Skeletal muscle tissue (tissue), 4 donors: ENCODE results near the gene SIGLEC12. TPM values are rescaled to one million over a fixed set of nuclear protein-coding genes. Genes with fewer than 3 reads are reported as not detected.
"Not testable (repeated sequence)": the region's sequence is repeated elsewhere in the genome, so short reads cannot be mapped to it uniquely, and the experiment has no call there.

ENCODE experiments used
- H3K27ac ChIP-seq: one replicate; pipeline ENCODE4 v1.7.0; 2013; ENCODE audit warnings: mild to moderate bottlenecking, low read depth, low read length, inconsistent platforms
- H3K27me3 ChIP-seq, 3 donors: one replicate each; pipeline ENCODE4 v1.7.0; 2013; ENCODE audit warnings: low read length in 3 of 3; ENCODE audit not compliant: control insufficient read depth in 3 of 3, insufficient read depth in 3 of 3
- H3K36me3 ChIP-seq, 3 donors: one replicate each; pipeline ENCODE4 v1.7.0; 2013; ENCODE audit warnings: low read length in 3 of 3; ENCODE audit not compliant: control insufficient read depth in 3 of 3, insufficient read depth in 3 of 3
- H3K4me1 ChIP-seq, 3 donors: one replicate each; pipeline ENCODE4 v1.7.0; 2013; ENCODE audit warnings: low read length in 3 of 3, mild to moderate bottlenecking in 3 of 3; ENCODE audit not compliant: control insufficient read depth in 3 of 3, insufficient read depth in 3 of 3
- H3K4me3 ChIP-seq, 3 donors: one replicate each; pipeline ENCODE4 v1.7.0; 2013; ENCODE audit warnings: low read length in 3 of 3
- H3K9ac ChIP-seq, 3 donors: one replicate each; pipeline ENCODE4 v1.7.0; 2013; ENCODE audit warnings: low read length in 3 of 3, mild to moderate bottlenecking in 3 of 3, moderate library complexity in 2 of 3, low read depth in 1 of 3
- H3K9me3 ChIP-seq, 3 donors: one replicate each; pipeline ENCODE4 v1.7.0; 2013; ENCODE audit warnings: low read length in 3 of 3; ENCODE audit not compliant: control insufficient read depth in 3 of 3
- total RNA-seq: library from RNA; depleted of rRNA; stranded (reverse); fragments of >200 nt; gene quantifications from one replicate; pipeline ENCODE4 v1.2.3, GENCODE V29; 2014
- donor health status: Osteomylitis.

The SIGLEC12 gene
- total RNA-seq, 1 donor from 2014 or later = not detected

DNA sequence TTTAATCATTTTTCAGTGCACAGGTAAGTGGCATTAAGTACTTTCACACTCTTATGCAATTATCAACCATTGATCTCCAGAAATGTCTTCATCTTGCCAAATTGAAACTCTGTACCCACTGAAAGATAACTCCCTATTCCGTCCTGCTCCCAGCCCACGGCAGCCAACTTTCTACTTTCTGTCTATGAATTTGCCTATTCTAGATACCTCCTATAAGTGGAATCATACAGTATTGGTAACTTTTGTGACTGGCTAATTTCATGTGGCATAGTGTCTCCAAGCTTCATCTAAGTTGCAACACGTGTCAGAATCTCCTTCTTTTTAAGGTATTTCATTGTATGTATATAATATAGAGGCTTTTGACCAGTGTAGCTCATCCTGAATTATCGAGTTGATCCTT, 29.0 kb downstream of the SIGLEC12 start:
- no peak overlapping the region for H3K9ac ChIP-seq
- H3K9me3 ChIP-seq = peaks cover 0 to 3% (median 0%) of the 10 kb centered on the region in 3 donors
- H3K27me3 ChIP-seq = peaks cover 6 to 12% (median 11%) of the 10 kb centered on the region in 3 donors
- no peaks in the 10 kb centered on the region for H3K36me3 ChIP-seq
- no peaks in the 10 kb centered on the region for H3K4me1 ChIP-seq
- no peak overlapping the region for H3K27ac ChIP-seq
- H3K4me3 ChIP-seq = no peak overlapping the region

DNA sequence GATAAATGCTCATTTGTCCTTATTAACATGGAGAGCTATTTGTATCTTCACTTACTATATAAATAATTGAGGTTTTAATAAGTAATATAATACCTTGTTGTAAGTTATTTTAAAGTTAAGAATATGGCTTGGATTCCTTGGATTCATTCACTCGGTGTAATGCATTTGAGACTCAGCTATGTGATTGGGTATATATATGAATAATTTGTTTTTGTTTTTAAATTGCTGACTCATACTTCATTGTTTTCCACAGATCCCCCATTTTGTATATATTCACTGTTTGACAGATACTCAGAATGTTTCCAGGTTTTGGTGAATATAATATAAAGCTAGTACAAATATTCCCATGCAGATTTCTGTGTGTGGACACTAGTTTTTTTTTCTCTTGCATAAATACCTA, 30.1 kb downstream of the SIGLEC12 start:
- Histone ChIP-seq H3K36me3 (no peaks in the 10 kb centered on the region), H3K4me3 (no peak overlapping the region), H3K27me3 (peaks cover 6 to 12% (median 11%) of the 10 kb centered on the region in 3 donors)

GRCh38 chr19:51470966-51471365, 30.6 kb downstream of the SIGLEC12 start:
- H3K9ac ChIP-seq = no peak overlapping the region
- H3K9me3 ChIP-seq = no peaks in the 10 kb centered on the region
- no peak overlapping the region for H3K4me3 ChIP-seq
- H3K27me3 ChIP-seq = peaks cover 6 to 12% (median 11%) of the 10 kb centered on the region in 3 donors
- no peak overlapping the region for H3K27ac ChIP-seq
- no peaks in the 10 kb centered on the region for H3K36me3 ChIP-seq
- H3K4me1 ChIP-seq = no peaks in the 10 kb centered on the region

More for the DNA sequence above, 30.1 kb downstream of the SIGLEC12 start:
- H3K4me1 ChIP-seq = no peaks in the 10 kb centered on the region
- no peak overlapping the region for H3K9ac ChIP-seq
- no peak overlapping the region for H3K27ac ChIP-seq
- H3K9me3 ChIP-seq = peaks cover 0 to 3% (median 0%) of the 10 kb centered on the region in 3 donors

GRCh38 chr19:51469629-51470028, 32.0 kb downstream of the SIGLEC12 start:
- Histone ChIP-seq H3K9me3 (no peaks in the 10 kb centered on the region), H3K27me3 (peaks cover 6 to 12% (median 11%) of the 10 kb centered on the region in 3 donors), H3K36me3 (no peaks in the 10 kb centered on the region), H3K4me1 (no peaks in the 10 kb centered on the region), H3K4me3 (no peak overlapping the region), H3K27ac (no peak overlapping the region), H3K9ac (no peak overlapping the region)

DNA sequence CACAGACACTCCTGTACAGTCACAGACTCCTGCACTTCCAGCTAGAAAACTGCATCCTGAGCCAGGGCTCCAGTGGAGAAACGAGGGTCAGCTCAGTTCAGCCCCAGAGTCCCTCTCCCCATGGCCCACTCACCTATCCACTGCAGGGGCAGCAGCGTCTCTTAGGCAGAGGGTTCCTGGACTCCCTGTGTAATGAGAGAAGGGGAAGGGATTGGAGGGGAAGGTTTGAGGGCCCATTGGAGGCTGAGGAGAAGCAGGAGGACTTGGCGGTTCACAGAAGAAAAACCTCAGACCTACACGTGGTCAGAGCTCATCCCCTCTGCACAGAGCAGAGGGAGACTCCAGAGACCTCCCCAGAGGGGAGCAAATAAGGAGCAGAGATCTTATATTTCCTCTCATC, 32.4 kb downstream of the SIGLEC12 start:
- Histone ChIP-seq H3K4me3 (no peak overlapping the region), H3K27me3 (peaks cover 6 to 9% (median 7%) of the 10 kb centered on the region in 3 donors), H3K9ac (no peak overlapping the region), H3K36me3 (no peaks in the 10 kb centered on the region), H3K27ac (no peak overlapping the region), H3K4me1 (no peaks in the 10 kb centered on the region), H3K9me3 (no peaks in the 10 kb centered on the region)

- Histone ChIP-seq H3K9ac (no peak overlapping the region), H3K36me3 (no peaks in the 10 kb centered on the region), H3K4me3 (no peak overlapping the region), H3K9me3 (no peaks in the 10 kb centered on the region), H3K27me3 (peaks cover 2 to 5% (median 5%) of the 10 kb centered on the region in 3 donors), H3K4me1 (no peaks in the 10 kb centered on the region), H3K27ac (no peak overlapping the region)
Measured at GRCh38 chr19:51468545-51468920, 33.1 kb downstream of the SIGLEC12 start.

DNA sequence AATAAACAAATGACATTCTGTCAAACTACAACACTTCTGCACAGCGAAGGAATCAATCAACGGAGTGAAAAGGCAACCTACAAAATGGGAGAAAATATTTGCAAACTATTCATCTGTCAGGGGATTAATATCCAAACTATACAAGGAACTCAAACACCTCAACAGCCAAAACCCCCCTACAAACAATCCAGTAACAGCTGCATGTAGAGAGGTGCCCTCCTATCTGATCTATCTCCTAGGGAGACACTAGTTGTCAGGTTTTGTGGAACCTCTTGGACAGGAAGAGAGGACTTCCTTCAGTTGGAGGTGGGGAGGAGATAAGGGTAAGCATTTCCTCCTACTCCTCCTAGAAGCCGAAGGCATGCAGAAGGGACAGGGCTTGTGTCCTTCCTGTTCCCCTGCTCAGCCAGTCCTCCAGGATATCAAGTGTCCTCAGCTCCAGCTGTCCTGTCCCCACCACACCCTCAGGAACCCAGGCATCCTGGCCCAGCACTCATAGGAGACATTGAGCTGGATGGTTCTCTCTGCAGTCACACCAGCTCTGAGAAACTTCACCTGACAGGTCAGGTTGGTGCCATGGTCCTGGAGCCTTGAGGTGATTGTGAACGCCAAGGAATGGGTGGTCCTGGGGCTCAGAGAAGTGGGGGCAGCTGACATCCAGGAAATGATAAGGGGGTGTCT, 33.6 kb downstream of the SIGLEC12 start:
- Histone ChIP-seq H3K9me3 (no peaks in the 10 kb centered on the region), H3K27ac (no peak overlapping the region), H3K4me3 (no peak overlapping the region), H3K36me3 (no peaks in the 10 kb centered on the region), H3K4me1 (no peaks in the 10 kb centered on the region), H3K9ac (no peak overlapping the region), H3K27me3 (peaks cover 0 to 6% (median 0%) of the 10 kb centered on the region in 3 donors)

DNA sequence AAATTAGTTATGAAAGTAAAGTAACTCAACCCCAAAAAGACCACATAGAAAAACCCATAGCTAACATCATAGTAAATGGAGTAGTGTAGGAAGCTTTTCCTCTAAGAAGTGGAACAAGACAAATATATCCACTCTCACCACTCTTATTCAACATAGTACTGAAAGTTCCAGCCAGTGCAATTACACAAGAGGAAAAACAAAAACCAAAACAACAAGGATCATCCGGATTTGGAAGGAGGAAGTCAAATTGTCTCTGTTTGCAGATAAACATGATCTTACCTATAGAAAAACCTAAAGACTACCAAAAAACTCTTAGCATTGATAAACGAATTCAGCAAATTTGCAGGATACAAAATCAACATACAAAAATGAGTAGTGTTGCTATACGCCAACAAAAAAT, 34.9 kb downstream of the SIGLEC12 start:
- H3K36me3 ChIP-seq = no peaks in the 10 kb centered on the region
- H3K27me3 ChIP-seq = peaks cover 11 to 19% (median 12%) of the 10 kb centered on the region in 3 donors
- peaks cover 0 to 4% (median 0%) of the 10 kb centered on the region in 3 donors for H3K4me1 ChIP-seq
- no peak overlapping the region for H3K4me3 ChIP-seq
- no peak overlapping the region for H3K27ac ChIP-seq
- no peak overlapping the region for H3K9ac ChIP-seq
- no peaks in the 10 kb centered on the region for H3K9me3 ChIP-seq

DNA sequence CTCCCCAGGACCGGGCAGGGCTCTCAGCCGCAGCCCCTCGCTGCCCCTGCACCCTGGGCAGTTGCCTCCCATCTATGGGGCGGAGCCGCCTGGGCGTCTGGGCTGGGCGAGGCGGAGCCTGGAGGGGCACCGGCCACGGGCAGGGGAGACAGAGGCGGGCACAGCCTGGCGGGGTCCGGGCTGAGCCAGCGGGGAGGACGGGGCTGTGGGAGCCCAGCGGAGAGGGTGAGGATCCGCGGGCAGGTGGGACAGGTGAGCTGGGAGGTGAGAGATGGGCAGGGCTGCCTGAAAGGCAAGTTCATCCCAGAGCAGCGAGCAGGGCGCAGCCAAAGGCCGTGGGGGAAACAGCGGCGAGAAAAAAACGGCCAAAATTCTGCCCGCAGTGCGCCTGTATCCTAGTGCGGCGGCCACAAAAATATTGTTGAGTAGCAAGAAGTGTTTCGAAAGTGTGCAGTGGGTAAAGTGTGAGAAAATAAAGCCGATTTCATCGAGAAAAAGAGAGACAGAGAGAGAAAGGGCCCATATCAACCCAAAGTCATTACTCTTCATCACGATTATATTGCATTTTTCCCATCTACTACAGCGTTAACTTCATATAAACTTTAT, 37.5 kb downstream of the SIGLEC12 start:
- H3K27me3 ChIP-seq = peaks cover 14 to 23% (median 16%) of the 10 kb centered on the region in 3 donors
- H3K9me3 ChIP-seq, H3K36me3 ChIP-seq, H3K27ac ChIP-seq, H3K4me3 ChIP-seq, H3K4me1 ChIP-seq, H3K9ac ChIP-seq: not testable (repeated sequence)

GRCh38 chr19:51462681-51463080, 38.9 kb downstream of the SIGLEC12 start:
- Histone ChIP-seq H3K9me3 (peaks cover 0 to 3% (median 0%) of the 10 kb centered on the region in 3 donors), H3K4me1 (peaks cover 0 to 4% (median 0%) of the 10 kb centered on the region in 3 donors), H3K4me3 (no peak overlapping the region), H3K36me3 (no peaks in the 10 kb centered on the region), H3K27me3 (peaks cover 14 to 24% (median 18%) of the 10 kb centered on the region in 3 donors), H3K27ac (no peak overlapping the region), H3K9ac (no peak overlapping the region)
